ENCODE results near the gene NGRN. TPM values are rescaled to one million over a fixed set of nuclear protein-coding genes. Genes with fewer than 3 reads are reported as not detected.

Gene NGRN
- polyA plus RNA-seq, 1 of the 3 experiments (the other 2 are of a cell fraction) = 48.2 TPM

- H3K4me3 ChIP-seq (ENCODE audit: low read depth in 2 of 2, low read length in 1 of 2) = no peak overlapping the region
- DNase-seq = no peak
- H3K27ac ChIP-seq (ENCODE audit: low read depth in 2 of 2, low read length in 1 of 2) = no peak overlapping the region
- no peaks in the 10 kb centered on the region for H3F3A ChIP-seq (replicated peaks; ENCODE audit: insufficient read depth)
- no peaks in the 10 kb centered on the region for H3K27me3 ChIP-seq (ENCODE audit: insufficient read depth)
- no peak overlapping the region for H2AFZ ChIP-seq (ENCODE audit: low read depth)
- ChIA-PET CTCF (interaction anchor here (2.9 to 5.4 kb wide), 4 partner anchors 10 to 87 kb away, joined by 11 to 35 read pairs (median 18); partner anchors contain the start of gene TTLL13), POLR2A (interaction anchor here (0.5 kb wide), 1 partner anchor 30 kb away, joined by 5 read pairs; no protein-coding TSS in a partner anchor)
- H3K9me2 ChIP-seq = no peaks in the 10 kb centered on the region
- H4K20me1 ChIP-seq (ENCODE audit: insufficient read depth) = no peaks in the 10 kb centered on the region
- peaks cover 6 to 43% of the 10 kb centered on the region in 2 experiments for H3K36me3 ChIP-seq (replicated peaks in 1 of 2; ENCODE audit: control insufficient read depth in 1 of 2, insufficient read depth in 2 of 2, low read length in 1 of 2)
- H3K4me2 ChIP-seq = 0 out of 2 replicates have a peak overlapping the region, but pooled peaks have one; percentile 77
- no peaks in the 10 kb centered on the region for H3K9me3 ChIP-seq
- 90% methylated on average over 26 of the region's 27 CpGs for WGBS (ENCODE audit: low lambda C conversion rate)
- H3K79me2 ChIP-seq (ENCODE audit: insufficient read depth) = peaks cover 26% of the 10 kb centered on the region
- no peak overlapping the region for H3K9ac ChIP-seq
- H3K4me1 ChIP-seq (ENCODE audit: control insufficient read depth in 1 of 2, insufficient read depth in 2 of 2, low read depth in 1 of 2, low read length in 1 of 2) = peaks cover 5 to 9% of the 10 kb centered on the region in 2 experiments; a peak in 2 of 4 replicates
- TF ChIP-seq CTCF (IDR thresholded peaks at IDR 0.05) = no peak
These were observed 34.1 kb upstream of the NGRN start for GRCh38 chr15:90231028-90232017.

GRCh38 chr15:90232196-90232595 lies 33.3 kb upstream of the NGRN start:
- ChIA-PET POLR2A (interaction anchor here (1.3 to 2.5 kb wide), 3 partner anchors 58 to 130 kb away, joined by 3 to 10 read pairs (median 6); partner anchors contain the start of gene IDH2), CTCF (interaction anchor here (0.9 to 5.4 kb wide), 10 partner anchors 11 to 236 kb away, joined by 3 to 35 read pairs (median 9); partner anchors contain the start of gene TTLL13)
- H3K27ac ChIP-seq (ENCODE audit: low read depth in 2 of 2, low read length in 1 of 2) = no peak overlapping the region
- H3K79me2 ChIP-seq (ENCODE audit: insufficient read depth) = peaks cover 26% of the 10 kb centered on the region
- H3K9me3 ChIP-seq = no peaks in the 10 kb centered on the region
- no peaks in the 10 kb centered on the region for H3F3A ChIP-seq (replicated peaks; ENCODE audit: insufficient read depth)
- 88% methylated on average over 4 of the region's 13 CpGs for WGBS (ENCODE audit: low lambda C conversion rate)
- DNase-seq = no peak
- H3K27me3 ChIP-seq (ENCODE audit: insufficient read depth) = no peaks in the 10 kb centered on the region
- TF ChIP-seq EP300 (IDR thresholded peaks at IDR 0.05; ENCODE audit: borderline replicate concordance in 1 of 2, low read depth in 1 of 2, low read length in 1 of 2) (no peak), CTCF (IDR thresholded peaks at IDR 0.05) (no peak), TEAD4 (IDR thresholded peaks at IDR 0.05; ENCODE audit: borderline replicate concordance, insufficient read depth) (no peak), FOXJ3 (CRISPR knock-in tag; IDR thresholded peaks at IDR 0.05) (no peak), TCF12 (IDR thresholded peaks at IDR 0.05) (no peak), MAX (IDR thresholded peaks at IDR 0.05; ENCODE audit: low read depth) (no peak)
- H3K36me3 ChIP-seq (replicated peaks in 1 of 2; ENCODE audit: control insufficient read depth in 1 of 2, insufficient read depth in 2 of 2, low read length in 1 of 2) = peaks cover 6 to 41% of the 10 kb centered on the region in 2 experiments
- peak overlapping the region; percentile 77 for H3K4me2 ChIP-seq
- 0 out of 2 replicates have a peak overlapping the region, but pooled peaks have one; percentile 89 for H3K9ac ChIP-seq
- H3K9me2 ChIP-seq = no peaks in the 10 kb centered on the region
- H2AFZ ChIP-seq (ENCODE audit: low read depth) = no peak overlapping the region
- 0 out of 4 replicates have a peak overlapping the region, but pooled peaks of 1 of the 2 experiments have one; percentile 74 for H3K4me3 ChIP-seq (ENCODE audit: low read depth in 2 of 2, low read length in 1 of 2)
- peaks cover 5 to 9% of the 10 kb centered on the region in 2 experiments; a peak in 2 of 4 replicates for H3K4me1 ChIP-seq (ENCODE audit: control insufficient read depth in 1 of 2, insufficient read depth in 2 of 2, low read depth in 1 of 2, low read length in 1 of 2)
- no peaks in the 10 kb centered on the region for H4K20me1 ChIP-seq (ENCODE audit: insufficient read depth)
